H1 (cell line): ENCODE measurements around the gene COL11A1. TPM values are rescaled to one million over a fixed set of nuclear protein-coding genes. Genes with fewer than 3 reads are reported as not detected.

Source experiments
- CTCF ChIA-PET: fragments of 300-600 bp; sonication (Branson Sonifier 250); formaldehyde crosslinking; loops from one replicate; lab custom pipeline; 2021; ENCODE audit not compliant: partially characterized antibody; lab: Charles Lee
- POLR2A ChIA-PET: fragments of 300-600 bp; sonication (Branson Sonifier 250); formaldehyde crosslinking; loops from one replicate; lab custom pipeline; 2021; ENCODE audit warnings: inconsistent platforms; ENCODE audit not compliant: partially characterized antibody; lab: Charles Lee
- DNase-seq, 2 experiments: peaks; one replicate each; pipeline versions ENCODE4 v3.0.0 to v3.0.0-alpha.2; 2010 to 2022; ENCODE audit warnings: low spot score in 2 of 2, low read depth in 1 of 2, mixed read lengths in 1 of 2
- FAIRE-seq: peaks from 2 replicates; lab custom pipeline; 2011; peaks lifted over from hg19 to GRCh38; lab: Jason Lieb, UNC
- H2AFZ ChIP-seq: 2 replicates; pipeline ENCODE4 v1.8.1; 2012; ENCODE audit warnings: low read length, inconsistent platforms
- H2AK5ac ChIP-seq: 2 replicates; pipeline ENCODE4 v1.6.1; 2013; ENCODE audit warnings: low read depth, low read length
- H2BK120ac ChIP-seq: replicated peaks from 2 replicates; pipeline ENCODE3; 2013; ENCODE audit warnings: low read depth, low read length, inconsistent platforms
- H2BK12ac ChIP-seq: 2 replicates; pipeline ENCODE4 v1.6.1; 2013; ENCODE audit warnings: low read depth, low read length
- H2BK15ac ChIP-seq: 2 replicates; pipeline ENCODE4 v1.6.1; 2013; ENCODE audit warnings: low read length
- H2BK20ac ChIP-seq: 2 replicates; pipeline ENCODE4 v1.6.1; 2013; ENCODE audit warnings: low read length
- H2BK5ac ChIP-seq: 2 replicates; pipeline ENCODE4 v1.6.1; 2013; ENCODE audit warnings: low read depth, low read length
- H3K14ac ChIP-seq: 2 replicates; pipeline ENCODE4 v1.6.1; 2013; ENCODE audit warnings: inconsistent platforms; ENCODE audit not compliant: insufficient read length
- H3K18ac ChIP-seq: 2 replicates; pipeline ENCODE4 v1.6.1; 2013; ENCODE audit warnings: low read length; ENCODE audit errors: extremely low read depth
- H3K23ac ChIP-seq: 2 replicates; pipeline ENCODE4 v1.6.1; 2013; ENCODE audit warnings: inconsistent platforms; ENCODE audit not compliant: insufficient read length
- H3K23me2 ChIP-seq: 2 replicates; pipeline ENCODE4 v1.6.1; 2013; ENCODE audit warnings: low read depth, low read length
- H3K27ac ChIP-seq: 2 replicates; pipeline ENCODE4 v1.6.1; 2011; ENCODE audit warnings: low read depth, low read length, inconsistent platforms
- H3K27me3 ChIP-seq, 4 experiments: replicated peaks in 1 of 4; 1 replicate in 1 of 4; 2 replicates in 3 of 4; pipeline versions ENCODE4 v1.6.1 to v1.8.1; 2011 to 2013; ENCODE audit warnings: low read length in 3 of 4, mild to moderate bottlenecking in 3 of 4, inconsistent platforms in 2 of 4, mixed read lengths in 2 of 4, moderate library complexity in 1 of 4; ENCODE audit not compliant: control insufficient read depth in 3 of 4, insufficient read depth in 3 of 4; ENCODE audit errors: extremely low read depth in 1 of 4
- H3K36me3 ChIP-seq, 4 experiments: 2 replicates each; pipeline versions ENCODE4 v1.6.1 to v1.8.1; 2011 to 2013; ENCODE audit warnings: mild to moderate bottlenecking in 4 of 4, low read length in 3 of 4, moderate library complexity in 2 of 4, control low read depth in 1 of 4, inconsistent platforms in 1 of 4; ENCODE audit not compliant: insufficient read depth in 4 of 4, control insufficient read depth in 2 of 4
- H3K4ac ChIP-seq: replicated peaks from 2 replicates; pipeline ENCODE3; 2013; ENCODE audit warnings: low read length, low read depth, mixed read lengths, inconsistent platforms; ENCODE audit not compliant: insufficient read length
- H3K4me1 ChIP-seq, 4 experiments: replicated peaks in 1 of 4; 1 replicate in 1 of 4; 2 replicates in 3 of 4; pipeline versions ENCODE4 v1.6.1 to v1.8.1; 2011 to 2013; ENCODE audit warnings: low read length in 3 of 4, inconsistent platforms in 2 of 4, mixed read lengths in 1 of 4; ENCODE audit not compliant: insufficient read depth in 4 of 4, control insufficient read depth in 3 of 4
- H3K4me2 ChIP-seq, 2 experiments: 2 replicates each; pipeline versions ENCODE4 v1.6.1 to v1.8.1; 2011 to 2013; ENCODE audit warnings: low read depth in 2 of 2, low read length in 2 of 2, control low read depth in 1 of 2, inconsistent platforms in 1 of 2, mild to moderate bottlenecking in 1 of 2; ENCODE audit not compliant: insufficient read depth in 1 of 2
- H3K4me3 ChIP-seq, 4 experiments: fragments of 200-600, 300-600 bp in 1 of 4; sonication (generic), shearing (Covaris generic), sonication (Bioruptor Twin) in 1 of 4; 2 replicates each; pipeline versions ENCODE4 v1.5.1 to v1.8.1; 2011 to 2016; ENCODE audit warnings: low read length in 4 of 4, low read depth in 3 of 4, control low read depth in 2 of 4, inconsistent platforms in 2 of 4, mild to moderate bottlenecking in 2 of 4, mixed read lengths in 1 of 4, moderate library complexity in 1 of 4; ENCODE audit not compliant: insufficient read depth in 2 of 4; ENCODE audit errors: extremely low read depth in 1 of 4
- H3K56ac ChIP-seq: replicated peaks from 2 replicates; pipeline ENCODE3; 2013; ENCODE audit warnings: low read depth, mild to moderate bottlenecking, mixed read lengths, low read length, inconsistent platforms; ENCODE audit not compliant: insufficient read length
- H3K79me1 ChIP-seq: 2 replicates; pipeline ENCODE4 v1.6.1; 2013; ENCODE audit warnings: low read depth, low read length, control low read depth
- H3K79me2 ChIP-seq, 2 experiments: 2 replicates each; pipeline versions ENCODE4 v1.6.1 to v1.8.1; 2012 to 2013; ENCODE audit warnings: low read length in 2 of 2, mild to moderate bottlenecking in 2 of 2, inconsistent platforms in 1 of 2; ENCODE audit not compliant: insufficient read depth in 2 of 2, control insufficient read depth in 1 of 2
- H3K9ac ChIP-seq, 4 experiments: replicated peaks in 1 of 4; 1 replicate in 1 of 4; 2 replicates in 3 of 4; pipeline versions ENCODE4 v1.6.1 to v1.8.1; 2011 to 2013; ENCODE audit warnings: low read depth in 3 of 4, low read length in 3 of 4, control low read depth in 2 of 4, mild to moderate bottlenecking in 2 of 4, moderate library complexity in 2 of 4, inconsistent platforms in 1 of 4; ENCODE audit errors: extremely low read depth in 1 of 4
- H3K9me3 ChIP-seq, 2 experiments: 2 replicates each; pipeline versions ENCODE4 v1.6.1 to v1.8.1; 2012 to 2013; ENCODE audit warnings: mild to moderate bottlenecking in 2 of 2, moderate library complexity in 2 of 2, control low read depth in 1 of 2, inconsistent platforms in 1 of 2, low read depth in 1 of 2, low read length in 1 of 2, mixed read lengths in 1 of 2; ENCODE audit not compliant: insufficient read depth in 2 of 2
- H4K20me1 ChIP-seq, 2 experiments: replicated peaks in 1 of 2; 2 replicates each; pipeline versions ENCODE3 to v1.8.1; 2011 to 2013; ENCODE audit warnings: inconsistent platforms in 2 of 2, low read length in 2 of 2, mild to moderate bottlenecking in 1 of 2; ENCODE audit not compliant: insufficient read depth in 2 of 2, control insufficient read depth in 1 of 2
- H4K5ac ChIP-seq: 2 replicates; pipeline ENCODE4 v1.6.1; 2013; ENCODE audit warnings: low read length, low read depth, mixed read lengths, inconsistent platforms; ENCODE audit not compliant: insufficient read length
- H4K8ac ChIP-seq: 2 replicates; pipeline ENCODE4 v1.8.0; 2013; ENCODE audit warnings: mild to moderate bottlenecking, moderate library complexity, low read length, inconsistent platforms; ENCODE audit not compliant: insufficient read depth; ENCODE audit errors: extremely low read depth
- H4K91ac ChIP-seq: replicated peaks from 2 replicates; pipeline ENCODE3; 2013; ENCODE audit warnings: low read length, mixed read lengths, inconsistent platforms; ENCODE audit not compliant: insufficient read length
- GTF2F1 ChIP-seq: IDR thresholded peaks from 2 replicates; pipeline ENCODE4 v1.6.1; 2012; ENCODE audit warnings: low read depth, low read length, improper control_type of control experiment, borderline replicate concordance
- POLR2AphosphoS5 ChIP-seq: IDR thresholded peaks from 2 replicates; pipeline ENCODE4 v1.6.1; 2011; ENCODE audit warnings: low read depth, low read length
- WGBS, 2 experiments: shearing (Covaris generic) in 1 of 2; methylation state at CpG; one replicate each; pipeline versions ENCODE4 v1.1.6 to v1.1.7; 2013 to 2015; ENCODE audit warnings: low lambda C conversion rate in 2 of 2, mixed read lengths in 2 of 2, inconsistent platforms in 1 of 2, low coverage in 1 of 2, missing lambda C conversion rate in 1 of 2; ENCODE audit not compliant: insufficient replicate concordance in 2 of 2, insufficient coverage in 1 of 2, insufficient read length in 1 of 2; ENCODE audit errors: extremely low coverage in 1 of 2, missing lambda C conversion rate in 1 of 2; 5-methylcytosine and 5-hydroxymethylcytosine counted together
- polyA plus RNA-seq, 7 experiments: library from polyadenylated mRNA; depleted of rRNA in 3 of 7; stranded (reverse) in 5 of 7; unstranded in 2 of 7; fragments of >200 nt in 5 of 7; fragments of 200-250 nt in 2 of 7; gene quantifications; 1 replicate in 5 of 7; 2 replicates in 1 of 7; 4 replicates in 1 of 7; pipeline versions ENCODE4 v1.2.1 to v1.2.3, GENCODE V29; 2011 to 2013; ENCODE audit warnings: missing spikeins in 2 of 7, mixed read lengths in 2 of 7
- total RNA-seq: library from RNA; stranded (reverse); fragmentation: NEBNext Ultra II Directional; extraction: Animal tissue kit (Norgen Biotek cat#: 25700); gene quantifications from 2 replicates; pipeline ENCODE4 v1.2.1, GENCODE V29; 2021

Gene COL11A1
- total and polyA plus RNA-seq, 2 of the 8 experiments (the other 6 are each of a cell fraction or from before 2014, with no cell fraction given), result 4.0 to 27.9 TPM

GRCh38 chr1:103122983-103123720 lies 14.8 kb upstream of the COL11A1 start:
- FAIRE-seq (no peak), DNase-seq (no peak)
- Histone ChIP-seq H4K20me1 (no peaks in the 10 kb centered on the region), H2BK5ac (no peak overlapping the region), H3K9me3 (no peaks in the 10 kb centered on the region), H3K4me1 (no peaks in the 10 kb centered on the region), H3K27me3 (no peaks in the 10 kb centered on the region), H2AK5ac (no peak overlapping the region), H4K5ac (no peak overlapping the region), H3K36me3 (no peaks in the 10 kb centered on the region), H3K4me3 (no peak overlapping the region), H3K27ac (no peak overlapping the region), H4K8ac (no peak overlapping the region), H2BK12ac (no peak overlapping the region), H3K23ac (no peak overlapping the region), H2AFZ (no peak overlapping the region), H3K56ac (no peak overlapping the region), H2BK20ac (no peak overlapping the region), H3K9ac (no peak overlapping the region), H3K4me2 (no peak overlapping the region), H2BK120ac (no peak overlapping the region), H3K79me2 (no peaks in the 10 kb centered on the region), H3K18ac (no peak overlapping the region), H2BK15ac (no peak overlapping the region), H3K79me1 (no peaks in the 10 kb centered on the region), H3K14ac (no peak overlapping the region), H4K91ac (no peak overlapping the region), H3K23me2 (no peaks in the 10 kb centered on the region), H3K4ac (no peak overlapping the region)
- ChIA-PET CTCF (interaction anchor here (0.9 kb wide), 1 partner anchor 98 kb away, joined by 3 read pairs; no protein-coding TSS in a partner anchor), POLR2A (no interaction called here)
- WGBS, 2 experiments, result 92% methylated on average over 2 of the region's 2 CpGs; no CpG with 5 or more reads in 1 of the 2 experiments
- TF ChIP-seq GTF2F1 (no peak), POLR2AphosphoS5 (no peak)
